ENCODE measurements around the gene C4orf54.

DNA sequence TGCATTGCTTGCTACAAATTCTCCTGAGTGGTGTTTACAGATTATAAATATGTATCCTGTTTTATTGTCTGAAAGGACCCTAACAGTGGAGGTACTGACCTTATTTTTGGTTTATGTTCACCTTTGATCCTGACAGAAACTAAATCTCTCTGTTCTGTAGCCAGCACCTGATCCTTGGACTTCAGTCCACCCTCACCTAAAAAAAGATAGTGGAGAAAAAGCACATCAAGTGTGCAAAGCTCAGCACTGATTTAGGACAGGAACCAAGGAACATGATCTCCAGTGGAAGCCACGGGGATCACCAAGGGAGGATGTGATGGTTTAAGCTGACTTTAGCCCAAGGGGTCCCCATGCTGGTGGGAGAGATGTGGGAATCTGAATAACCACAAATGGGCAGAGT is 22.3 kb upstream of the C4orf54 start:
- TF ChIP-seq, protein P1, sequence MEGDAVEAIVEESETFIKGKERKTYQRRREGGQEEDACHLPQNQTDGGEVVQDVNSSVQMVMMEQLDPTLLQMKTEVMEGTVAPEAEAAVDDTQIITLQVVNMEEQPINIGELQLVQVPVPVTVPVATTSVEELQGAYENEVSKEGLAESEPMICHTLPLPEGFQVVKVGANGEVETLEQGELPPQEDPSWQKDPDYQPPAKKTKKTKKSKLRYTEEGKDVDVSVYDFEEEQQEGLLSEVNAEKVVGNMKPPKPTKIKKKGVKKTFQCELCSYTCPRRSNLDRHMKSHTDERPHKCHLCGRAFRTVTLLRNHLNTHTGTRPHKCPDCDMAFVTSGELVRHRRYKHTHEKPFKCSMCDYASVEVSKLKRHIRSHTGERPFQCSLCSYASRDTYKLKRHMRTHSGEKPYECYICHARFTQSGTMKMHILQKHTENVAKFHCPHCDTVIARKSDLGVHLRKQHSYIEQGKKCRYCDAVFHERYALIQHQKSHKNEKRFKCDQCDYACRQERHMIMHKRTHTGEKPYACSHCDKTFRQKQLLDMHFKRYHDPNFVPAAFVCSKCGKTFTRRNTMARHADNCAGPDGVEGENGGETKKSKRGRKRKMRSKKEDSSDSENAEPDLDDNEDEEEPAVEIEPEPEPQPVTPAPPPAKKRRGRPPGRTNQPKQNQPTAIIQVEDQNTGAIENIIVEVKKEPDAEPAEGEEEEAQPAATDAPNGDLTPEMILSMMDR (IDR thresholded peaks at IDR 0.05; ENCODE audit: low read depth, low read length) = no peak
- no peak for TF ChIP-seq EZH2phosphoT487 (IDR thresholded peaks at IDR 0.05; ENCODE audit: low read depth)
